OCI-LY3 (cell line): ENCODE measurements around the gene AK2.
"Not testable (repeated sequence)": the region's sequence is repeated elsewhere in the genome, so short reads cannot be mapped to it uniquely, and the experiment has no call there.

Experiments used
- H2AFZ ChIP-seq: fragments of 200-600, 300-600 bp; shearing (Covaris generic); 2 replicates; pipeline ENCODE4 v1.6.0; 2014; ENCODE audit warnings: antibody characterized with exemption, low read depth, low read length
- H3K27ac ChIP-seq: fragments of 200-600, 300-600 bp; sonication (generic); 2 replicates; pipeline ENCODE4 v1.5.1; 2014; ENCODE audit warnings: mild to moderate bottlenecking, low read length, moderate library complexity, mixed read lengths
- H3K27me3 ChIP-seq: fragments of 200-600, 300-600 bp; sonication (generic); 2 replicates; pipeline ENCODE4 v1.6.1; 2014; ENCODE audit warnings: low read depth, low read length, mixed read lengths
- H3K36me3 ChIP-seq: fragments of 200-600, 300-600 bp; sonication (generic); replicated peaks from 2 replicates; pipeline ENCODE3; 2014; ENCODE audit warnings: low read depth, low read length, mixed read lengths
- H3K4me1 ChIP-seq: fragments of 300-600, 200-600 bp; sonication (generic); 2 replicates; pipeline ENCODE4 v1.6.1; 2014; ENCODE audit warnings: low read length, mixed read lengths
- H3K4me2 ChIP-seq: fragments of 200-600, 300-600 bp; sonication (generic); 2 replicates; pipeline ENCODE4 v1.6.1; 2014; ENCODE audit warnings: low read length, mixed read lengths
- H3K4me3 ChIP-seq: fragments of 300-600, 200-600 bp; sonication (generic); 2 replicates; pipeline ENCODE4 v1.5.1; 2014; ENCODE audit warnings: antibody characterized with exemption, mild to moderate bottlenecking, low read length, moderate library complexity
- H3K79me2 ChIP-seq: fragments of 300-600, 200-600 bp; shearing (Covaris generic); 2 replicates; pipeline ENCODE4 v1.6.1; 2014; ENCODE audit warnings: mild to moderate bottlenecking, low read length, mixed read lengths
- H3K9ac ChIP-seq: fragments of 300-600, 200-600 bp; shearing (Covaris generic); 2 replicates; pipeline ENCODE4 v1.6.0; 2014; ENCODE audit warnings: mild to moderate bottlenecking, low read length, moderate library complexity
- H3K9me3 ChIP-seq: fragments of 200-600, 300-600 bp; shearing (Covaris generic); 2 replicates; pipeline ENCODE4 v1.6.1; 2014; ENCODE audit warnings: low read length, mixed read lengths; ENCODE audit not compliant: insufficient read depth
- H4K20me1 ChIP-seq: fragments of 200-600, 300-600 bp; sonication (generic); 2 replicates; pipeline ENCODE4 v1.6.1; 2016; ENCODE audit warnings: low read length, mixed read lengths; ENCODE audit not compliant: insufficient read depth
- EZH2phosphoT487 ChIP-seq: fragments of 200-600 bp; shearing (Covaris generic); IDR thresholded peaks from 2 replicates; pipeline ENCODE4 v1.6.1; 2018; ENCODE audit warnings: antibody characterized with exemption, mixed run types, low read depth
- TF ChIP-seq, protein P1 (sequence below): fragments of 200-600, 300-600 bp; sonication (generic); IDR thresholded peaks from 2 replicates; pipeline ENCODE4 v1.5.1; 2014; ENCODE audit warnings: antibody characterized with exemption, low read length, low read depth

The AK2 gene

GRCh38 chr1:32997381-32997891 is 39.2 kb downstream of the AK2 start:
- Histone ChIP-seq H3K4me3 (no peak overlapping the region), H3K79me2 (no peaks in the 10 kb centered on the region), H3K9ac (no peak overlapping the region), H3K9me3 (no peaks in the 10 kb centered on the region), H3K27ac (no peak overlapping the region), H3K4me2 (no peak overlapping the region), H3K4me1 (peaks cover 20% of the 10 kb centered on the region), H3K36me3 (no peaks in the 10 kb centered on the region), H3K27me3 (no peaks in the 10 kb centered on the region), H4K20me1 (no peaks in the 10 kb centered on the region), H2AFZ (no peak overlapping the region)
- TF ChIP-seq EZH2phosphoT487, result no peak

GRCh38 chr1:32993324-32993636 is 43.4 kb downstream of the AK2 start:
- H3K4me1 ChIP-seq, result peaks cover 39% of the 10 kb centered on the region
- H3K9me3 ChIP-seq, result not testable (repeated sequence)

GRCh38 chr1:32992489-32993323 is 44.0 kb downstream of the AK2 start:
- H4K20me1 ChIP-seq, result no peaks in the 10 kb centered on the region
- H3K9ac ChIP-seq, result peak overlapping the region; percentile 81
- H3K79me2 ChIP-seq, result no peaks in the 10 kb centered on the region
- H3K4me1 ChIP-seq, result peaks cover 39% of the 10 kb centered on the region
- no peaks in the 10 kb centered on the region for H3K36me3 ChIP-seq
- peak overlapping the region; percentile 25; the same call in 1 of the 2 replicates for H2AFZ ChIP-seq
- TF ChIP-seq, protein P1, sequence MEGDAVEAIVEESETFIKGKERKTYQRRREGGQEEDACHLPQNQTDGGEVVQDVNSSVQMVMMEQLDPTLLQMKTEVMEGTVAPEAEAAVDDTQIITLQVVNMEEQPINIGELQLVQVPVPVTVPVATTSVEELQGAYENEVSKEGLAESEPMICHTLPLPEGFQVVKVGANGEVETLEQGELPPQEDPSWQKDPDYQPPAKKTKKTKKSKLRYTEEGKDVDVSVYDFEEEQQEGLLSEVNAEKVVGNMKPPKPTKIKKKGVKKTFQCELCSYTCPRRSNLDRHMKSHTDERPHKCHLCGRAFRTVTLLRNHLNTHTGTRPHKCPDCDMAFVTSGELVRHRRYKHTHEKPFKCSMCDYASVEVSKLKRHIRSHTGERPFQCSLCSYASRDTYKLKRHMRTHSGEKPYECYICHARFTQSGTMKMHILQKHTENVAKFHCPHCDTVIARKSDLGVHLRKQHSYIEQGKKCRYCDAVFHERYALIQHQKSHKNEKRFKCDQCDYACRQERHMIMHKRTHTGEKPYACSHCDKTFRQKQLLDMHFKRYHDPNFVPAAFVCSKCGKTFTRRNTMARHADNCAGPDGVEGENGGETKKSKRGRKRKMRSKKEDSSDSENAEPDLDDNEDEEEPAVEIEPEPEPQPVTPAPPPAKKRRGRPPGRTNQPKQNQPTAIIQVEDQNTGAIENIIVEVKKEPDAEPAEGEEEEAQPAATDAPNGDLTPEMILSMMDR, result no peak
- TF ChIP-seq EZH2phosphoT487, result no peak
- H3K4me2 ChIP-seq, result peak overlapping the region; percentile 86
- peak overlapping the region; percentile 99 for H3K27ac ChIP-seq
- H3K4me3 ChIP-seq, result peak overlapping the region; percentile 56
- no peaks in the 10 kb centered on the region for H3K27me3 ChIP-seq
- no peaks in the 10 kb centered on the region for H3K9me3 ChIP-seq

More at GRCh38 chr1:32993324-32993636, 43.4 kb downstream of the AK2 start:
- H3K36me3 ChIP-seq, H3K27me3 ChIP-seq, H3K79me2 ChIP-seq, H4K20me1 ChIP-seq, H2AFZ ChIP-seq, H3K4me3 ChIP-seq: not testable (repeated sequence)
- Histone ChIP-seq H3K4me2 (peak overlapping the region; percentile 86), H3K9ac (peak overlapping the region; percentile 81; the same call in 1 of the 2 replicates), H3K27ac (peak overlapping the region; percentile 99)

DNA sequence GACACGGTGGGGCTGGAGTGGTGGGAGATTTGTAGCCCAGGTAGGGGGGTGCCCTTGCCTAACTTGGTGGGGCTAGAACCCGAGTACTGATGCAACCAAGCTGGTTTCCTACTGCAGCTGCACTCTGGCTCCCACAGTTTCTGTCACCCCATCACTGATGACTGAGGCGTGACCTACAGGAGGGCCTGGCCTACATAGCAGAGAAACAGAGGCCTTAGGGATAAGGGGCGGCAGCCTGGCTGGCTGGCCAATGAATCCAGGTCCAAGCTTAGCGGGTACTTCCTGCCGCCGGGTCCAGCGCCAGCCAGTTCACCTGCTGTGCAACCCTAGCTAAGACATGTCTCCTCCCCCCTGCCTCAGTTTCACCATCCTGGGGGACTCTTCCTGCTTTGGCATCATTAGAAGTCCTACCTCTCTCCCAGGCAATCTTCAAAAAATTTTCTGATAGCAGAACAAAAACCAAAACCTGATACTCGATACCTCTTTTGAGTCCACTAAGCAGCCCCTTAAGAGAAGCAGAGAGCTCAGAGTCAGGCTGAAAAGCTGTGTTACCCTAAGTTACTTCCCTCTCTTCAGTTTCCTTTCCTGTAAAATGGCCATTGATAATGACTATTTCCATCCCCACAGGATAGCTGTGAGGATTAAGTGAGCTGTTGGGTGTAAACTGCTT is 44.7 kb downstream of the AK2 start:
- Histone ChIP-seq H3K27ac (peak overlapping the region; percentile 99), H3K9ac (peak overlapping the region; percentile 81), H2AFZ (peak overlapping the region; percentile 25; the same call in 1 of the 2 replicates), H4K20me1 (no peaks in the 10 kb centered on the region), H3K79me2 (no peaks in the 10 kb centered on the region), H3K4me3 (peak overlapping the region; percentile 56), H3K4me2 (peak overlapping the region; percentile 86), H3K9me3 (no peaks in the 10 kb centered on the region), H3K27me3 (no peaks in the 10 kb centered on the region), H3K36me3 (no peaks in the 10 kb centered on the region), H3K4me1 (peaks cover 45% of the 10 kb centered on the region)
- TF ChIP-seq, protein P1, result no peak
- TF ChIP-seq EZH2phosphoT487, result no peak

GRCh38 chr1:32991386-32991785 is 45.3 kb downstream of the AK2 start:
- Histone ChIP-seq H3K27ac (peak overlapping the region; percentile 99), H3K27me3 (no peaks in the 10 kb centered on the region), H2AFZ (peak overlapping the region; percentile 25; the same call in 1 of the 2 replicates), H3K36me3 (no peaks in the 10 kb centered on the region), H3K4me3 (peak overlapping the region; percentile 56), H3K9ac (peak overlapping the region; percentile 81; the same call in 1 of the 2 replicates), H3K9me3 (no peaks in the 10 kb centered on the region), H3K4me2 (peak overlapping the region; percentile 86), H3K4me1 (peaks cover 49% of the 10 kb centered on the region), H3K79me2 (no peaks in the 10 kb centered on the region), H4K20me1 (no peaks in the 10 kb centered on the region)
- TF ChIP-seq EZH2phosphoT487, result no peak
- TF ChIP-seq, protein P1, result no peak
